Left lung (tissue), 10 donors: ENCODE data around the gene DBNDD2. TPM values are rescaled to one million over a fixed set of nuclear protein-coding genes. Genes with fewer than 3 reads are reported as not detected.

ENCODE experiments used
- ATAC-seq: fragments of 200-7000 bp; cut with Tn5 transposase; one replicate; pipeline ENCODE4 v1.9.1; 2020; ENCODE audit warnings: moderate library complexity
- DNase-seq, 4 donors: peaks; one replicate each; pipeline ENCODE4 v3.0.0-alpha.2; 2013 to 2020
- H3K27ac ChIP-seq, 2 donors: fragments of 200-600 bp; sonication (generic) in 1 of 2; one replicate each; pipeline versions ENCODE4 v1.5.0 to v1.8.0; 2020 to 2021
- H3K27me3 ChIP-seq, 2 donors: fragments of 200-600 bp; sonication (generic) in 1 of 2; one replicate each; pipeline versions ENCODE4 v1.5.0 to v1.8.0; 2020 to 2021
- H3K36me3 ChIP-seq, 2 donors: fragments of 200-600 bp; sonication (generic) in 1 of 2; one replicate each; pipeline versions ENCODE4 v1.5.0 to v1.8.0; 2020 to 2021
- H3K4me1 ChIP-seq, 2 donors: fragments of 200-600 bp; one replicate each; pipeline ENCODE4 v1.8.0; 2021
- H3K4me3 ChIP-seq, 2 donors: fragments of 200-600 bp; sonication (generic) in 1 of 2; one replicate each; pipeline versions ENCODE4 v1.5.0 to v1.8.0; 2020 to 2021; ENCODE audit warnings: mild to moderate bottlenecking in 1 of 2
- H3K9me3 ChIP-seq, 2 donors: fragments of 200-600 bp; sonication (generic) in 1 of 2; one replicate each; pipeline versions ENCODE4 v1.5.0 to v1.8.0; 2020 to 2021
- intact Hi-C, 2 donors: fragments of 100-400 bp; cut with DNase I; formaldehyde crosslinking; loops; one replicate each; pipeline versions ENCODE4 v1.11.2 to v1.14.2; 2022
- polyA plus RNA-seq, 6 donors: library from polyadenylated mRNA; unstranded; fragments of 120-200 nt; gene quantifications; one replicate each; pipeline ENCODE4 v1.2.1, GENCODE V29; 2013; ENCODE audit not compliant: insufficient read length in 6 of 6
- total RNA-seq, 2 donors: library from RNA; stranded (reverse); fragmentation: NEBNext Ultra II Directional; extraction: Animal tissue kit (Norgen Biotek cat#: 25700); gene quantifications; one replicate each; pipeline ENCODE4 v1.2.1, GENCODE V29; 2021
- TF ChIP-seq, protein P1 (sequence below), 2 donors: fragments of 200-600 bp; sonication (generic) in 1 of 2; IDR thresholded peaks; one replicate each; pipeline versions ENCODE4 v1.5.0 to v1.8.0; 2021; ENCODE audit warnings: antibody characterized with exemption in 2 of 2
- donor health status: DM: no; HTN: yes; CAD: no.
- donor health status: DM: no; HTN: no; CAD: no.

The DBNDD2 gene
- total and polyA plus RNA-seq, 8 donors = 18.9 to 66.4 (median 21.8) TPM

GRCh38 chr20:45448270-45448669 is 40.2 kb downstream of the DBNDD2 start:
- ATAC-seq (no peak), DNase-seq (no peak)
- Histone ChIP-seq H3K4me3 (no peak overlapping the region), H3K27ac (no peak overlapping the region), H3K36me3 (no peaks in the 10 kb centered on the region), H3K4me1 (no peaks in the 10 kb centered on the region), H3K9me3 (no peaks in the 10 kb centered on the region), H3K27me3 (no peaks in the 10 kb centered on the region)
- TF ChIP-seq, protein P1, sequence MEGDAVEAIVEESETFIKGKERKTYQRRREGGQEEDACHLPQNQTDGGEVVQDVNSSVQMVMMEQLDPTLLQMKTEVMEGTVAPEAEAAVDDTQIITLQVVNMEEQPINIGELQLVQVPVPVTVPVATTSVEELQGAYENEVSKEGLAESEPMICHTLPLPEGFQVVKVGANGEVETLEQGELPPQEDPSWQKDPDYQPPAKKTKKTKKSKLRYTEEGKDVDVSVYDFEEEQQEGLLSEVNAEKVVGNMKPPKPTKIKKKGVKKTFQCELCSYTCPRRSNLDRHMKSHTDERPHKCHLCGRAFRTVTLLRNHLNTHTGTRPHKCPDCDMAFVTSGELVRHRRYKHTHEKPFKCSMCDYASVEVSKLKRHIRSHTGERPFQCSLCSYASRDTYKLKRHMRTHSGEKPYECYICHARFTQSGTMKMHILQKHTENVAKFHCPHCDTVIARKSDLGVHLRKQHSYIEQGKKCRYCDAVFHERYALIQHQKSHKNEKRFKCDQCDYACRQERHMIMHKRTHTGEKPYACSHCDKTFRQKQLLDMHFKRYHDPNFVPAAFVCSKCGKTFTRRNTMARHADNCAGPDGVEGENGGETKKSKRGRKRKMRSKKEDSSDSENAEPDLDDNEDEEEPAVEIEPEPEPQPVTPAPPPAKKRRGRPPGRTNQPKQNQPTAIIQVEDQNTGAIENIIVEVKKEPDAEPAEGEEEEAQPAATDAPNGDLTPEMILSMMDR (IDR thresholded peaks at IDR 0.05) = no peak
- intact Hi-C loops = no loop called here

DNA sequence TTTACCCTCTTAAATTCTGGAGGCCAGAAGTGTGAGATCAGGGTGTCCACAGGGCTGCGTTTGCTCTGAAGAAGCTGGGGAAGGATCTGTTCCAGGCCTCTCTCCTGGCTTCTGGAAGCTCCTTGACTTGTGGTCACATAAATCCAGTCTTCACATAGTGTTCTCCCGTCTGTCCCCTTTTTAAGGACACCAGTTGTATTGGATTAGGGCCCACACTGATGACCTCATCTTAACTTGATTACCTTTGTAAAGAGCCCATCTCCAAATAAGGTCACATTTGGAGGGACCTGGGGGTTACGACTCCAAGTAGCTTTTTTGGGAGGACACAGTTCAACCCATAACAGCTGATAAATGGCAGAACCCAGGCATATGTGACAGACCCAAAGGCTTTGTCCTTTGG is 41.4 kb downstream of the DBNDD2 start:
- no peak overlapping the region for H3K27ac ChIP-seq
- intact Hi-C loops = no loop called here
- no peak for ATAC-seq

DNA sequence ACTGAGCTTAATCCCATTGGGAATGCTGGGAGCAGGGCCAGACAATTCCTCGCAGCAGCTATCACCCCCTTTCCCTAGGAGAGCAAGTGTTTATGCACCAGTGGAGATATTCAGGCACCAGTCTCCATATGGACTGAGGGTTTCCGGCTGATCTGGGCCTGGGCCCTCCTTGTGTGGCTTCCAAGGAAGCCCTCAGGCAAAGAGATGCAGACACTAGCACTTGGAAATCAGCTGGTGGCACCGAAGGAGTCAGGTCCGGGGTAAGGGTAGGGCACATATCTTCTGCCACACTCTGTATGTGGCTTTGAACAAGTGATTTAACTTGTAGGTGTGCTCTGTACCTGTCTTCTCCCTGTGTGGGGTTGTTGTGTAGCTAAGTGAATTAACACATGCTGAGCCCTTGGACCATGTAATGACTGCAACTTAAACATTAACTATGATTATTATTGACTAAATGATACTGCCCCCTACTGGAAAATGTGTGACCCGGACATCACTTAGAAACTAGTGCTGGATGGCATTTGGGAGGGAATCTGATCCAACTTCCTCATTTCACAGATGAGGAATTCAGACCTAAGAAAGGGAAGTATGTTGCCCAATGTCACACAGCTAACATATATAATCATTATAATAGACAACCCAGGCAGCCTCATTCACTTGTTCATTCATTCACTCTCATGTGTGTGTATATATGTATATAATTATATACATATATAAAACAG is 42.2 kb downstream of the DBNDD2 start:
- H3K36me3 ChIP-seq = no peaks in the 10 kb centered on the region
- TF ChIP-seq, protein P1 (IDR thresholded peaks at IDR 0.05) = peak; percentile 52 to 58
- no peaks in the 10 kb centered on the region for H3K27me3 ChIP-seq
- H3K4me3 ChIP-seq = no peak overlapping the region
- DNase-seq (no peak), ATAC-seq (peak; percentile 74)
- no peaks in the 10 kb centered on the region for H3K4me1 ChIP-seq
- no peak overlapping the region for H3K27ac ChIP-seq
- intact Hi-C loops = no loop called here
- H3K9me3 ChIP-seq = no peaks in the 10 kb centered on the region

More for the DNA sequence above, 41.4 kb downstream of the DBNDD2 start:
- Histone ChIP-seq H3K4me1 (no peaks in the 10 kb centered on the region), H3K27me3 (no peaks in the 10 kb centered on the region), H3K4me3 (no peak overlapping the region), H3K9me3 (no peaks in the 10 kb centered on the region), H3K36me3 (no peaks in the 10 kb centered on the region)
- TF ChIP-seq, protein P1 (IDR thresholded peaks at IDR 0.05) = no peak
- no peak for DNase-seq

GRCh38 chr20:45452238-45452637 is 44.1 kb downstream of the DBNDD2 start:
- no peaks in the 10 kb centered on the region for H3K9me3 ChIP-seq
- TF ChIP-seq, protein P1 (IDR thresholded peaks at IDR 0.05) = no peak
- DNase-seq (no peak), ATAC-seq (no peak)
- no peaks in the 10 kb centered on the region for H3K27me3 ChIP-seq
- H3K4me1 ChIP-seq = no peaks in the 10 kb centered on the region
- no peaks in the 10 kb centered on the region for H3K36me3 ChIP-seq
- intact Hi-C loops = no loop called here
- no peak overlapping the region for H3K4me3 ChIP-seq
- H3K27ac ChIP-seq = no peak overlapping the region

GRCh38 chr20:45452772-45453691 is 44.9 kb downstream of the DBNDD2 start:
- no peak overlapping the region for H3K4me3 ChIP-seq
- DNase-seq = no peak
- no peak overlapping the region for H3K27ac ChIP-seq
- no peaks in the 10 kb centered on the region for H3K36me3 ChIP-seq
- no peaks in the 10 kb centered on the region for H3K9me3 ChIP-seq
- ATAC-seq = no peak
- H3K27me3 ChIP-seq = no peaks in the 10 kb centered on the region
- intact Hi-C loops = no loop called here
- TF ChIP-seq, protein P1 (IDR thresholded peaks at IDR 0.05) = no peak
- no peaks in the 10 kb centered on the region for H3K4me1 ChIP-seq
